Gastrocnemius medialis (tissue), 4 donors: ENCODE results near the gene PRR14L. TPM values are rescaled to one million over a fixed set of nuclear protein-coding genes. Genes with fewer than 3 reads are reported as not detected.
A peak's percentile ranks its signal among the peaks of the same experiment; 100 is the strongest.

ENCODE experiments used
- ATAC-seq, 2 donors: fragments of 150-250 bp; one replicate each; pipeline ENCODE4 v1.9.1; 2016
- DNase-seq, 2 donors: peaks; one replicate each; pipeline ENCODE4 v3.0.0-alpha.2; 2019
- H3K27ac ChIP-seq, 4 donors: fragments of 200-600 bp; sonication (generic); 1 replicate in 1 of 4; 2 replicates in 3 of 4; pipeline ENCODE4 v1.5.1; 2016 to 2018; ENCODE audit warnings: mild to moderate bottlenecking in 2 of 4, moderate library complexity in 1 of 4
- H3K27me3 ChIP-seq, 3 donors: fragments of 200-600 bp; sonication (generic) in 2 of 3; 1 replicate in 1 of 3; 2 replicates in 2 of 3; pipeline versions ENCODE4 v1.5.1 to v1.6.0; 2016 to 2019; ENCODE audit warnings: mild to moderate bottlenecking in 1 of 3, moderate library complexity in 1 of 3
- H3K36me3 ChIP-seq, 2 donors: fragments of 200-600 bp; sonication (generic) in 1 of 2; one replicate each; pipeline ENCODE4 v1.5.1; 2017 to 2018
- H3K4me1 ChIP-seq, 2 donors: fragments of 200-600 bp; sonication (generic) in 1 of 2; one replicate each; pipeline ENCODE4 v1.5.1; 2016 to 2017; ENCODE audit warnings: mild to moderate bottlenecking in 2 of 2
- H3K4me3 ChIP-seq, 4 donors: fragments of 200-600 bp; sonication (generic) in 3 of 4; 1 replicate in 1 of 4; 2 replicates in 3 of 4; pipeline ENCODE4 v1.5.1; 2016 to 2019; ENCODE audit warnings: mild to moderate bottlenecking in 2 of 4
- H3K9me3 ChIP-seq, 3 donors: fragments of 200-600 bp; sonication (generic) in 2 of 3; 1 replicate in 1 of 3; 2 replicates in 2 of 3; pipeline ENCODE4 v1.5.1; 2016 to 2019
- CTCF ChIP-seq, 5 experiments: fragments of 450-650 bp in 3 of 5; fragments of 200-600 bp in 2 of 5; sonication (generic) in 2 of 5; IDR thresholded peaks in 4 of 5; conservative IDR thresholded peaks in 1 of 5; 1 replicate in 4 of 5; 2 replicates in 1 of 5; pipeline ENCODE4 v1.5.1; 2016 to 2019; ENCODE audit warnings: antibody characterized with exemption in 5 of 5, mild to moderate bottlenecking in 3 of 5, moderate library complexity in 3 of 5
- POLR2A ChIP-seq, 2 donors: fragments of 450-650 bp; IDR thresholded peaks; one replicate each; pipeline ENCODE4 v1.6.1; 2017; ENCODE audit warnings: antibody characterized with exemption in 2 of 2, mild to moderate bottlenecking in 2 of 2, moderate library complexity in 2 of 2
- in situ Hi-C, 4 donors: fragments of 200-750 bp; cut with MboI; loops; one replicate each; pipeline versions ENCODE4 v1.15.0 to v1.8.0; 2017; ENCODE audit warnings: low sequenced_read_pairs in 4 of 4
- intact Hi-C: fragments of 100-400 bp; cut with DNase I; formaldehyde crosslinking; loops from one replicate; pipeline ENCODE4 v1.15.1; 2023; ENCODE audit warnings: low total_unique reads
- total RNA-seq, 4 donors: library from RNA; depleted of rRNA; stranded (reverse); fragments of >200 nt; gene quantifications; one replicate each; pipeline versions ENCODE4 v1.1.0 to v1.2.3, GENCODE V29; 2016

The PRR14L gene
- total RNA-seq, 4 donors from 2014 or later = 6.5 to 8.4 (median 7.1) TPM

DNA sequence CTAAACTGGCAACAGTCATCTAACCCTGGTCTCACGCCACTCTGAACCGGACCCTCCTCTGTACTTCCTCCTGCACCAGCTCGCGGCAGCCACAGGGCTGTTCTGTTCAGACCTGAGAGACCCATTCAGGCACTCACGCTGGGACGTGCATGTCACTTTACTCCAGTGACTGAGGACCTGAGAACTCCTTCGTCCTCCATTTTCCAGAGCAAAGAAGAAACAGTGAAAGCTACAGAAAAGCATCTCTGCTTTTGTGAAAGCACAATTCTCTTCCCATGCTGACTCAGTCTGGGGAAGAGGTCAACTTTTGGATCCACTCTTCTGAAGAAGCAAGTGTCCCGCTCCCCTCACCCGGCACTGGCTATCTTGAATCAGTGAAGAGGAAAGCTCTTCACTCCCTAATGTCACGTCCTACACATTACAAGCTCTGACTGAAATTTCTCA is 112.5 kb downstream of the PRR14L start:
- DNase-seq = no peak
- Histone ChIP-seq H3K4me3 (peak overlapping the region in 1 of 4 donors; percentile 27), H3K4me1 (peaks cover 15 to 21% of the 10 kb centered on the region in 2 donors), H3K36me3 (peaks cover 0 to 4% of the 10 kb centered on the region in 2 donors), H3K27ac (peak overlapping the region; percentile 53 to 66 (median 56)), H3K9me3 (no peaks in the 10 kb centered on the region), H3K27me3 (no peaks in the 10 kb centered on the region)
- no peak for ATAC-seq
- TF ChIP-seq POLR2A (IDR thresholded peaks at IDR 0.05) = no peak
- no peak for TF ChIP-seq CTCF (IDR thresholded peaks at IDR 0.05 in 4 of 5, conservative IDR thresholded peaks at IDR 0.05 in 1 of 5)
- intact Hi-C loops (no loop called here), in situ Hi-C loops (loop anchor here in 2 of 4 donors (25.0 kb wide), 2 partner anchors 275 to 300 kb away; partner anchors contain the start of gene PATZ1 (in 1 of the 2))

DNA sequence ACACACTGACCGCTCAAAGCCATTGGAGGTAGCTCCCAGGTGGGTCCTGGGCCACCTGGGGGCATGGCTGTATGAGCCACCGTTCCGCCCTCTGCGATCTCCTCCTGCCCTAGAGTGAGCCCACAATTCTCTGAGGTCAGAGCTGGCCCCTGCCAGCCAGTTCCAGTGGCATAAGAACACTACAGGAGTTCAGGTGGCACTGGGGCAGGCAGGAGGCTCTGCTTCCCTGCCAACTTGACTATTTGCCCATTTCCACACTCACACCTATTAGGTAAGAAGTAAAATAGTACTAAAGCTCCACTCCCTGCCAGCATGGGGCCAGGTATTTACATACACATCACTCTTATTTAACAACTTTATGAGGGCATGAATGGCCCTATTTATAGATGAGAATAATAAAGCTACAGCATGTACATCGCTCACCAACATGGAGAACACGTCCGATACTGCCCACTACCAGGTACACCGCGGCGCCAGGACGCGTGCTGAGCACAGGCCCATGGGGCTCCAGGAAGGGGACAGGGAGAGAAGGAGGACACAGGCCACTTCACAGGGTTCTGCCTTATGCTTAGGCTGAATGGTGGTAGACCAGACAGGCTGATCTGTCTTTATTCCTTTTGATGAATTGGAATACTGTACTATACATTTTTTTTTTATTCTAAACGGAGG is 114.2 kb downstream of the PRR14L start:
- in situ Hi-C loops = loop anchor here in 2 of 4 donors (25.0 kb wide), 2 partner anchors 273 to 298 kb away; partner anchors contain the start of gene PATZ1 (in 1 of the 2)
- no peak overlapping the region for H3K27ac ChIP-seq
- no peaks in the 10 kb centered on the region for H3K27me3 ChIP-seq
- ATAC-seq = no peak
- no peaks in the 10 kb centered on the region for H3K9me3 ChIP-seq
- H3K4me1 ChIP-seq = peaks cover 17 to 23% of the 10 kb centered on the region in 2 donors
- intact Hi-C loops = no loop called here
- no peak overlapping the region for H3K4me3 ChIP-seq
- DNase-seq = no peak
- H3K36me3 ChIP-seq = no peaks in the 10 kb centered on the region
- TF ChIP-seq CTCF (IDR thresholded peaks at IDR 0.05 in 4 of 5, conservative IDR thresholded peaks at IDR 0.05 in 1 of 5) (no peak), POLR2A (IDR thresholded peaks at IDR 0.05) (no peak)

DNA sequence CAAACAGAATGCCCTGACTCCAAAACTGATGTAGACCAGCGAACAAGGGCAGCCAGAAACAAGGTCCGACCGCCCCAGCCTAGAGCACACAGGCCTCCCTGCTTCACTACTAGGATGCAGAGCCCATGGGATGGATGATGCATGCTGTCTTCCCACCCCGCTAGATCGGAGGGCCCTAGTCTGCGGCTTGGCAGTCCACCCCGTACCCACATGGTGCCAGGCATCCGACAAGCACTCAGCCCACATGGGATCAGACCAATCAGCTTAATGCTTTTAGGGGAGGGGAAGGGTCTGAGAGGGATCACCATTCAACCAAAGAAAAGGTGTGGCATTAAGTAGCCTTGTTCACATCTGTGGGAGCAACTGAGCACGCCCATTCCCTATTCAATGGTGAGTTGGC is 118.5 kb downstream of the PRR14L start:
- intact Hi-C loops = loop anchor here (5.0 kb wide), 2 partner anchors 139 to 284 kb away; partner anchors contain the start of gene PATZ1
- in situ Hi-C loops = loop anchor here in 3 of 4 donors (5.0 to 25.0 kb wide), 3 partner anchors 74 to 294 kb away; partner anchors contain the start of gene PATZ1 (in 1 of the 3)
- ATAC-seq = no peak
- no peaks in the 10 kb centered on the region for H3K36me3 ChIP-seq
- peak overlapping the region in 3 of 4 donors; percentile 78 to 82 (median 79) for H3K4me3 ChIP-seq
- no peak for DNase-seq
- peaks cover 42 to 47% of the 10 kb centered on the region in 2 donors for H3K4me1 ChIP-seq
- H3K27me3 ChIP-seq = no peaks in the 10 kb centered on the region
- peak overlapping the region; percentile 67 to 84 (median 79) for H3K27ac ChIP-seq
- no peak for TF ChIP-seq CTCF (IDR thresholded peaks at IDR 0.05 in 4 of 5, conservative IDR thresholded peaks at IDR 0.05 in 1 of 5)
- no peak for TF ChIP-seq POLR2A (IDR thresholded peaks at IDR 0.05)
- H3K9me3 ChIP-seq = no peaks in the 10 kb centered on the region

Other genes with a start within 250 kb of the PRR14L start
- gene PISD, start 87.9 kb downstream of the PRR14L start, total RNA-seq = 10 to 100 TPM; 15.3 to 19.0 (median 18.5) TPM
- gene DEPDC5, start 3.9 kb upstream of the PRR14L start, total RNA-seq = 10 to 100 TPM in 2 of 4 donors, 1 to 10 TPM in 2; 6.6 to 12.2 (median 10.4) TPM
- gene YWHAH, start 194.4 kb upstream of the PRR14L start, total RNA-seq = 10 to 100 TPM; 26.6 to 65.8 (median 45.7) TPM